ENCODE results near the gene MS4A4A.
"Not testable (repeated sequence)": the region's sequence is repeated elsewhere in the genome, so short reads cannot be mapped to it uniquely, and the experiment has no call there.

MS4A4A gene

DNA sequence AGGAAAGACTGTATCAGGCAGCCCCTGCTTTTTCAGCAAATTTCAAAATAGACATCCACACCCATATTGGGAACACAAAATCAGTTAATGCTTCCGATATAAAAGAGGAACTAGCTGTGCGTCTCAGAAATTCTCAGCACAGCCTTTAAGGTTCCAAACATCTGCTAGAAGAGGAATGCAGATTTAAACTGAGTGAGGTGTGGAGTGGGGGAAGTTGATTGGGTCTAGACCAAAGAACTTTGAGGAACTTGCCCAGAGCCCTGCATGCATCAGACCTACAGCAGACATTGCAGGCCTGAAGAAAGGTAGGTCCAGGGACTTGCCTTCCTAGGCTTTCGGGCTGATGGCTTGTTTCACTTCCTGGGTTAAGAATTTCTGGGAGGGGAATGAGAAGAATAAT is at the start of gene MS4A4A:
Gene MS4A4A, plus strand, starts transcription at position 255 of the 400 bp plus-strand sequence. Its CDS starts 10 bp downstream, at position 265.
- DNase-seq (ENCODE audit: low read depth in 2 of 2, low spot score in 1 of 2), result no peak

DNA sequence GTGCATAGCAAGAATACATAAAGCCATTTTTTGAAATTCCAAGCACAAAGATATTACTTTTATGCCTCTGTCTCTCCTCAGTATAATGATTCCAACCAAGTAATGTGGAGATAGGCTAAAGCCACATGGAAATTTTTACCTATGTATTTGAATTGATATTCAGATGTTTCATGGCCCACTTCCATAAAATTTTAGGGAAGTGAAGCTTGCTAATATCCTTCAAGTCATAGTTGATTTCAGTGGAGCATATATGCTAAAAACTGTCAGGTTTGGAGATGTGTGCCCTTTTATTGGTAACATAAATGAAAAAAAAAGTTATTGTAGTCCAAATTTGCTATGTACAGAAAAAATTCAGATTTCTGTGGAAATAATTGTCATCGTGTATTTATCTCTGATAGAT is 49.8 kb upstream of the MS4A4A start:
- no peak for DNase-seq (ENCODE audit: low read depth in 2 of 2, low spot score in 1 of 2)

DNA sequence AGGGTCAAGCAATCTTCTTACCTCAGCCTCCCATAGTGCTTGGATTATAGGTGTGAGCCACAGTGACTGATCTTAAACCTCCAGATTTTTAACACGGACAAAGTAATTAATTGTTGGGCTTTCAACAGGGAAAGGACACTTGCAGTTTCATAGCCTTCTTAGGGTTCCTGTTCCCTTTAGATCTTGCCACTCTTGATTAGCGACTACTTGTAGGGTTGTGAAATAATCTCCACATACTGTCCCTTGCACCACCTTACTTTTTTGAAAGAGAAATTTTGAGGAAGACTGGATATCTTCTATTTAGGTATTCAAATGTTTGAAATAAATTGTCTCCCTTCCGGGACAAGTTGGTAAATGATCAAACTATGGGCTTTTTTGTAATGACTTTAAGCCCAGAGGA is 45.1 kb upstream of the MS4A4A start:
- DNase-seq (ENCODE audit: low read depth in 2 of 2, low spot score in 1 of 2), result no peak

DNA sequence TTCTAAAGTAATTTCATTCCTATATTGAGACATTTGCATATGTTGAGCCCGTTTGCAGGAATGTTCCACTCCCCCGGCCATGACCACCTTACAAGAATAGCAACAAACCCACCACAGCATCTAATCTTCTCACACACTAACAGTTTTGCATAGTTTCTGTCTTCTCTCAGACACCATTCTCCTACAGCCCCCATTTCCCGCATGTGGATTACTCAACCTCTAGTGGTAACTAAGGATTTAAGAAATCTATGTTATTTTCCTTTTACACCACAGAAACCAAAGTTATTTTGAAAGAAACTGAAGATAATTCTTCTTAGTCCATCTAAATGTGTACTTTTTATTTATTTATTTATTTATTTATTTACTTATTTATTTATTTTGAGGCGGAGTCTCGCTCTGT is 39.8 kb upstream of the MS4A4A start:
- no peak for DNase-seq (ENCODE audit: low read depth in 2 of 2, low spot score in 1 of 2)

DNA sequence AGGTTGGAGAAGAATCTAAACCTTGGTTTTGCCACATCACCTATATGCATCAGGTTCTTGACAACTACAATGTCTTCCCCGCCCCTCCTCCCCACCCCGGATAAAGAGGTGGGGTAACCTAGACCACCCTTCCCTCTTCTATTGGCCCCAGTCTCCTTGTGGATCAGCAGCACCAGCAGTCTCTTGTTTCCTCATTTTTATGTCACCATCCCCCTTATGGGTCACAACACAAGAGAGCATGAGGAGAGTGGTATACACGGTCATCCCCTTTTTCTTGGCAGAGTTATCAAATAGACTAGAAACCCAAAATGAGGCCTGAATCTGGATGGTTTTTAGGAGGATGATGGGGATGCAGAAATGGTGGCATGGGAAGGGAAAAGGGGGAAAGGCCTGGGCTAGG is 38.7 kb upstream of the MS4A4A start:
- DNase-seq (ENCODE audit: low read depth in 2 of 2, low spot score in 1 of 2), result no peak

DNA sequence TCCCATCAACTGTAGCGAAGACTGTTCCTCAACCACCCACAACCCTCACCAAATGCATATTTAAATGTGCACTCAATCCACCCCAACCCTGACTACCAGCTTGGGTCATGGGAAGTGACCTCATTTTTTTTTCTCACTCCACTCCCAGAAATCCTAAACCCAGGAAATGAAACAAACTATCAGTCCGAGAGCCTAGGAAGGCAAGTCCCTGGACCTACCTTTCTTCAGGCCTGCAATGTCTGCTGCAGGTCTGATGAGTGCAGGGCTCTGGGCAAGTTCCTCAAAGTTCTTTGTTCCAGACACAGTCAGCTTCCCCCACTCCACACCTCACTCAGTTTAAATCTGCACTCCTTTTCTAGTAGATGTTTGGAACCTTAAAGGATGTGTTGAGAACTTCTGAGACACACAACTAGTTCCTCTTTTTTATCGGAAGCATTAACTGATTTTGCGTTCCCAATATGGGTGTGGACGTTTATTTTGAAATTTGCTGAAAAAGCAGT is 37.7 kb upstream of the MS4A4A start, which contains the start of gene MS4A4E:
Gene MS4A4E, minus strand, starts transcription at position 398 of the 500 bp plus-strand sequence. CDS start 13,082 bp downstream, outside the sequence.
- DNase-seq (ENCODE audit: low read depth in 2 of 2, low spot score in 1 of 2), result no peak

DNA sequence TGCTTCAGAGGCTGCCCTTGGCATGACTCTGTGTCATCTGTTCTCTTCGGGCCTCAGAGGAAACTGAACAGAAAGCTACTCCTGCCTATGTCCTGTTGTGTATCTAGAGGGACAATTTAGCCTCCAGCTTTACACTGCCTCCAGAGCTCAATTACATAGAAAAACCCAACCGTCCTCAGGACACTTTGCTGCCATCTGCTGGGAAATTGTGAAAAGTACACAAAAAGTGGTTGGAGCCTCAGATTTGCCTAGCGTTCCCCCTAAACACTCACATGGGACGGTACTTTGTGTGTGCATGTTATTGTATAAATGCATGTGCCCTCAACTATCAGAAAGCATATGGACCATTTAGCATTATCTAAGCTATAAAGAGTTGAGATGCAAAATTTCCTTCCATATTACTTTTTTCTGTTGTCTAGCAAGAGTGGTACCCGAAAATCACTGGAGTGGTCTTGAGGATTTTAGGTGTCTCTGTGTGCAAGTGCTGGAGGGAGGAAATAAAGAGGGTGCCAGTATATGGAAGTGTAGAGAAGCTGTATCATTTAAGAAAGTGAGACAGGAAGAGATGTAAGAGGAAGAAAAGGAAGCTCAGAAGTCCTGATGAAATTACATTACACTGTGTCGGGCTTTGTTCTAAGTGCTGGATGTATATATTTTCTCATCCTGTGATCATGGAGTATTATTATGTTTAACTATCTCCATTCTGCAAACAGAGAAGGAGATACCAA is 28.8 kb upstream of the MS4A4A start:
- DNase-seq (ENCODE audit: low read depth in 2 of 2, low spot score in 1 of 2), result no peak

DNA sequence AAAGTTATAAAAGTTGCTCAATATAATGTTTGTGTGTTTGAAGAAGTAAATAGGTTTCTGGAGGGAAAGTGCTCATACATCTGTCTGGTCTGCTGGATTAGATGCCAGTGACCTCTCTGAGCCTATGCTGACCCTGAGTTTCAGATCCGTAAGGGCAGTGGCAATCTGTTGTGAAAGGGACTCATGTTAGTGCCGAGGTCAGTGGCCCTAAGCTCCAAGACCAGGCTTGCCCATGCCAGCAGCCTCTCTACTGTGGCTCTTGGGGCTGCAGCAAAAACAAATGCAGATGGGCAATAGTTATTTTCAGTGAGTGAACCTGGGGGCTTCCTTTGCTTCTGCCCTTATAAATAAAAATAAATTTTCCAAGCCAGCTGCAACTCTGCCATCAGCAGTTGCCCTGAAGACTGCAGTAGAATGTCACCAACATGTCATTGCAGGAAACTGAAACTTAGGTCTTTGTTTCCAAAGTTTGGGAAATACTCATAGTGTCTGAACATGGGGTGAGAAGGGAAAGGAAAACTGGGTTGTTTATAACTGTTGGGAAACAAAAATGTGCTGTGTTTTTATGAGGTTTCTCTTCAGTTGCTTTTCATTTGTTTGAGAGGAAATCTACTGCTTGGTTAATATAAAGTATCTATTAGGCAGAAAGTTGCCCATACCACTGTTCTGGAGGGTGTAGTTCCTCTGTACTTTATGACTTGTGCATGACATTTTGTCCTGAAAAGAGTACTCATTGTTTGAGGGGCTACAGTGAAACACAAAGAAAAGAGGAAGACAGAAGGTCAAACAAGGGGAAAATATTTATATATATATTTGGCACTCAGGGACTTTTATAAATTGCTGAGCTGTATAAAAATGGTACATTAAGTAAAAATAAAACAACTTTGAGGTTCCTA is 28.0 kb upstream of the MS4A4A start:
- DNase-seq (ENCODE audit: low read depth in 2 of 2, low spot score in 1 of 2), result no peak

DNA sequence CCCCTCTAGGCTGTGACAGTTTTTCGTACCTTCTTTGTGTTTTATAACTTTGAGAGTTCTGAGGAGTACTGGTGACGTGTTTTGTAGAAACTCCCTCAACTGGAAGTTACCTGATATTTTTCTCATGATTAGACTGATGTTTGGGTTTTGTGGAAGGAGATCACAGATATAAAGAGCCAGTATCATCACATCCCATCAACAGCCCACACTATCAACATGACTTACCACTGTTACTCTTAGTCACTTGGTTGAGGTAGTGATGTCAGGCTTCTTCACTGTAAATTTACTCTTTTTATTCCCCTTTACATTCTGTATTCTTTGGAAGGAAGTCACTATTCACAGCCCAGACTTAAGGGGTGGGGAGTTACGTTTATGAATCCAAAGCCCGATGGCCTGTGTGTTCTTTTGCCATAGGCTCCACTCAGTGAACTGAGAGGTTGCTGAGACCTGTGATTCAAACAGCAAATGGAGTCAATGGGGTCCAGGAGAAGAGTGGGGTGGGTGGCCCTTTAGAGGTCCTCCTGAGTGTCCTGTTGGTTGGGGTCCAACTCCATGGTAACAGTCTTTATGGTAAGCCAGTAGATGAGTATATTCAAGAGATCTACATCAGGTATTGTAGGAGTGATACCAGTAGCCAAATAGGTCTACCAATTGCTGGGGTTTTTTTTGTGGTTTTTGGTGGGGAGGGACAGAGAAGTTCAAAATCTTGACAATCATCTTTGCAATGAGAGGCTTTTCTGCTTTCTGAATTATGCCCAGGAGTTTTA is 22.3 kb upstream of the MS4A4A start:
- DNase-seq (ENCODE audit: low read depth in 2 of 2, low spot score in 1 of 2), result no peak

DNA sequence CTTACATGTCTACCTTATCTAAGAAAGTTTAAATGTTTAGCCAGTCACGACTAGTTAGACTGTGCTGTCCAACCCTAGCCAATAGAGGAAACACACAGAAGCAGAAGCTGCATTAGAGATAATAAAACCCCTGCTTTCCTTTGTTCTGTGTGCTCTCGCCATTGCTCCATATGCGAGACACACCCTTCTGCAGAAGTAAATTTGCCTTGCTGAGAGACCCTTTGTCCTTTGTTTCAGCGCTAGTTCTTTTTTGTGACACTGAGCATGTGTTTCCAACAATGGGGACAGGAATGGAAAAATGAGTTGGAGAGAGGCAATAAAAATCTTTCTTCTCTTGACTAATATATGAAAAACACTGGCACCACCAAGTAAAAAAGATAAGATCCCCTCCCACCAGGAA is 19.5 kb upstream of the MS4A4A start:
- no peak for DNase-seq (ENCODE audit: low read depth in 2 of 2, low spot score in 1 of 2)

DNA sequence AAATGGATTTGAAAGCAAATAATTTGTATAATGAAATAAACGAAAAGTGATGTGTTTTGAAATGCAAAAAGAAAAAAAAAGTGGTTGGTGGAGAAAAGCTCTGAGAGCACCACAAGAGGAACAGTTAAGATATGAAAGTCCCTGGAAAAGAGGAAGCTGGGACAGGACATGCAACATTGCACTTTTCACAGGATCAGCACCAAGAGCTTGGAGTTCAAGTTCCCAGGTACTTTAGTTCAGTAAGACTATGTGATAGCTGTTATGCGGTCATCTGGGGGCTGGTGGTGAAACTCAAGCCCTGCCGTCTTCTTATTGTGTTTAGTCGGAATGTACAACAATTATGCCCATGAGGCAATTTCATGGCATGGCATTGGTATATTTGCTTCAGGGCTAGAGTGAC is 17.1 kb upstream of the MS4A4A start:
- no peak for DNase-seq (ENCODE audit: low read depth in 2 of 2, low spot score in 1 of 2)

DNA sequence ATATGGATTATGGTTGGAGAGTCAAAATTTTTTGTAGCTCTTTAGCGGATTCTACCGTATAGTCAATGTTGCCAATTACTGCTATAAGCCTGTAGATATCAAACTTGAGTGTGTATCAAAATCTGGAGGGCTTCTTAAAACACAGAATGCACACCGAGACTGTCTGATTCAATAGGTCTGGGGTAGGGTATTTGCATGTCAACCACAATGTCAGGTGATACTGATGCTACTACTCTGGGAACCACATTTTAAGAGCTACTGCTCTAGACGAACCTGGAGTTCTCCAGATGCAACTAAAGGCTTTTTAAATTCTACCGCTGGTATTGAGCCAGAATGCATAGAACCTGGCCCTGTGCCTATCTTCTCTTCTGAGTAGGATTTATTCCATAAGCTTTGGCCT is 15.8 kb upstream of the MS4A4A start:
- DNase-seq (ENCODE audit: low read depth in 2 of 2, low spot score in 1 of 2), result no peak

DNA sequence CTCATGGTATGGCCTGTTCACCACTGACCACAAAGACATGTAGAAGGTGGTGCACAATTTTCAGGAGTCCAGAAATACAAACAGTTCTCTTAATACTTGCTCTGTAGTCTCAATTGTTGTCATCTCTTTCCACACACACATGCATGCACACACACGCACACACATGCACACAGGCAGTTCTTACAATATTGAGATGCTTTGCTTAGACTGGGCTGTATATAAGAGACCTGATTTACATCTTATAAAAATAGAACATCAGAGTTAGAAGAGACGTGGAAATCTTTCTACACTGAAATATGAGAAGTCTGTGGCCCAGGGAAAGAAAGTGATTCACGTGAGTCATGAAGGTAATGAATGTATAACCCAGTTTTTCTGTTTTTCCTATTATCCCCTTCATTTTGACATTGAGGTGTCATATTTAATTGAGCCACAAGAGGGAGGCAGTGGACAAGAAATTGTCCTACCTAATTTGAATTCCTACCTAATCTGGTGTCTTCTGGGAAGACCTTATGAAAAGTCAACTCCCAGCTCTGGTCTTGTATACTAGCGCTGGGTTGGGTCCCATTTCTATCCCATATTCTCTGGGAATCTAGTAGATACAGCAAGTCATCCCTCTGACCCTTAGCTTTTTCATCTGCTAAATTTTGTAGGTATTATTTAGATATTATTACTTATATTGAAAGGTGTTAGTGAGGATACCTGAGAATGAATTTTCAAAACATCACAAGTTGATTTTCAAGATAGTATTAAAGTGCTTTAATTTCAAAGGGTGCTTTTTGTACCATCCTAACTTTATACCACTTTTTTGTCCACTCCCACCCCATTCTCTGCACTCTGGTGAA is 14.9 kb upstream of the MS4A4A start:
- DNase-seq (ENCODE audit: low read depth in 2 of 2, low spot score in 1 of 2), result no peak

DNA sequence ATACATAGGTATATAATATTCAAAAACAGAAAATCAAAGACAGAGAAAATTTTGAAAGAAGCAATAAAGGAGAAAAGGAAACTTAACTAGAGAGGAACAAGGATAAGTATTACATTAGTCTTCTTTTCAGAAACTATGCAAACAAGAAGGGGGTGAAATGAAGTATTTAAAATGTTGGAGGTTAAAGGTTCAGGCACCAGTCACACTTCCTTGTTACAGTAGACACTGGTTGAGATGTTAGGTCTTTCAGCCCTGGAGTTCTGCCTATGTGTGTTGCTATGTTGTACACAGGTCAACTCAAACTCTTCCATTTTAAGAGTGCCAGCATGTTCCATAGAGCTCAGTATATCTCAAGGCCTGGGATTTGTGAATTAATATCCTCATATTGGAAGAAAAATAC is 6.0 kb upstream of the MS4A4A start:
- no peak for DNase-seq (ENCODE audit: low read depth in 2 of 2, low spot score in 1 of 2)

DNA sequence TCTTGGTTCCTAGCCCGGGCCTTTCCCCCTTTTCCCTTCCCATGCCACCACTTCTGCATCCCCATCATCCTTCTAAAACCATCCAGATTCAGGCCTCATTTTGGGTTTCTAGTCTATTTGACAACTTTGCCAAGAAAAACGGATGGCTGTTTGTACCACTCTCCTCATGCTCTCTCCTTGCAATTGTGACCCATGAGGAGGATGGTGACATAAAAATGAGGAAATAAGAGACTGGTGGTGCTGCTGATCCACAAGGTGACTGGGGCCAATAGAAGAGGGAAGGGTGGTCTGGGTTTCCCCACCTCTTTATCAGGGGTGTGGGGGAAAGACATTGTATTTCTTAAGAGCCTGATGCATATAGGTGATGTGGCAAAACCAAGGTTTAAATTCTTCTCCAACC is 1.0 kb downstream of the MS4A4A start:
- DNase-seq (ENCODE audit: low read depth in 2 of 2, low spot score in 1 of 2), result no peak

DNA sequence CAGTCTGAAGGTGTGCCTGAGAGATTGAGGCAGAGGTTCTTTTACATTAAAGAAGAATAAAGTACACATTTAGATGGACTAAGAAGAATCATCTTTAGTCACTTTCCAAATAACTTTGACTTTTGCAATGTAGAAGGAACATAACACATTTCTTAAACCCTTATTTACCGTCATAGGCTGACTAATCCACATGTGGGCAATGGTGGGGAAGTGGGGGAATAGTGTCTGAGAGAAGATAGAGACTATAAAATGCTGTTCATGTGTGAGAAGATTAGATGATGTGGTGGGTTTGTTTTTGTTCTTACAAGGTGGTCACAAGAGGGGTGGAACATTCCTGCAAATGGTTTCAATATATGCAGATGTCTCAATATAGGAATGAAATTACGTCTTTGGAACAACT is 1.8 kb downstream of the MS4A4A start:
- no peak for DNase-seq (ENCODE audit: low read depth in 2 of 2, low spot score in 1 of 2)

DNA sequence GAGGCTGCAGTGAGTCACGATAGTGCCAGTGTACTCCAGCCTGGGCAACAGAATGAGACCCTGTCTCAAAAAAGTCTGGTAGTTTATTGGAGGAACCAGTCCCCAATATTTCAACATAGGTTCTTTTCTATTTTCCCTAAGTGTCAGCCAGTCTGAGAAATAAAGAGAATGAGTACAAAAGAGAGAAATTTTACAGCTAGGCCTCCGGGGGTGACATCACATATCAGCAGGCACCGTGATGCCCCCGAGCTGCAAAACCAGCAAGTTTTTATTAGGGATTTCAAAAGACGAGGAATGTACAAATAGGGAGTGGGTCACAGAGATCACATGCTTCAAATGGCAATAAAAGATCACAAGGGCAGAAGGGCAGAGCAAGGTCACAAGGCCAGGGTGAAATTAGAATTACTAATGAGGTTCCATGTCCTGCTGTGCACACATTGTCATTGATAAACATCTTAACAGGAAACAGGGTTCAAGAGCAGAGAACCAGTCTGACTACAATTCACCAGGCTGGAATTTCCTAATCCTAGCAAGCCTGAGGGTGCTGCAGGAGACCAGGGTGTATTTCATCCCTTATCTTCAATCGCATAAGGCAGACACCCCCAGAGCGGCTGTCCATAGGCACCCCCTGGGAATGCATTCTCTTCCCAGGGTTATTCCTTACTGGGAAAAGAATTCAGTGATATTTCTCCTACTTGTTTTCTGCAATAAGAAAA is 5.1 kb downstream of the MS4A4A start:
- not testable (repeated sequence) for DNase-seq (ENCODE audit: low read depth in 2 of 2, low spot score in 1 of 2)

DNA sequence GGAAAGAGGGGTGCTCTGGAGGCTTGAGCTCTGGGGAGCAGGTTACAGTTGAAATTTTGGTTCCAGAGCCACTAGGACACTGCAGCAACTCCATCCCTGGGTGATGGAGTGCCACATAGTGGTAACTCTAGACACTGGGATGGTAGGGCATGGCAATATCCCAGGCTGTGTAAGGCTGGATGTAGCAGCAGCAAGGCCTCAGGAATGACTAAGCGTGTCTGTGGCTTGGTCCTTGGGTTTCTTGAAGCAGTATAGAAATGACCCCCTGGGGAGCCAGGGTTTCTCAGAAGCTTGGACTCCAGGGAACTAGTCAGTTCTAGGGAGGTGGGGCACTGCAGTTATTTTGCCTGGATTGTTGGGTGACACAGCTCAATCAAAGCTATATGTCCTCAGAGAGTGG is 8.1 kb downstream of the MS4A4A start:
- no peak for DNase-seq (ENCODE audit: low read depth in 2 of 2, low spot score in 1 of 2)

DNA sequence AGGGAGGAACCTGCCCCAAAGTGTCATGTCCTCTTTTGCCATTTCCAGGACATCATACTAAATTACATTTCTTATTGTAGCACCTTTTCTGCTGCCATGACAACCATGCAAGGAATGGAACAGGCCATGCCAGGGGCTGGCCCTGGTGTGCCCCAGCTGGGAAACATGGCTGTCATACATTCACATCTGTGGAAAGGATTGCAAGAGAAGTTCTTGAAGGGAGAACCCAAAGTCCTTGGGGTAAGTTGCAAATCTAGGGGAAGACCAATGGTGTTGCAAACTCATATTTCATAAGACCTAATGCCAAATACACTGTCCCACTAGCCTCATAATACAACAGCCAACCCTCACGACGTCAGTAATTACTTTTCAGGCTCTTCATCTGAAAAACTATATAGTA is 11.7 kb downstream of the MS4A4A start:
- DNase-seq (ENCODE audit: low read depth in 2 of 2, low spot score in 1 of 2), result no peak

DNA sequence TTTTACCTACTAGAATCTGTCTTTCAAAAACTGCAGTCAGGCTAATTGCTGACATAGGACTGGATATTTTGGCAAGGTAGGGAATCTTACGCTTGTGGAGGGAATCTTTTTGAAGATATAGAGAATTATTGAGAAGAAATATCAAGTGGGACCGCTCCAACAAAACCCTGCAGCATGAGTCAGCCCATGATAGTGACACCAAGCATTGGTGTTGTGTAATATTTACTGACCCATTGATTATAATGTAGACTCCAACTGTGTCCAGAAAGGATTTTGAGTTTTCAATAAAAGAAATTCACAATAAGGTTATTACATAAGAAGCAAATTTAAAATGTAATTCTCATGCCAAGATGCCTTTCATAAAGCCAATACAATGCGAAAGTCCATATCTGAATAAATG is 20.7 kb downstream of the MS4A4A start:
- DNase-seq (ENCODE audit: low read depth in 2 of 2, low spot score in 1 of 2), result no peak

Measured in stimulated activated CD8-positive, alpha-beta memory T cell treated with anti-CD3 and anti-CD28 coated beads, Interleukin-4, amount 100 ng/mL, for 4 hours (primary cell).